ENCODE results near the gene DOCK2.
"Not testable (repeated sequence)": the region's sequence is repeated elsewhere in the genome, so short reads cannot be mapped to it uniquely, and the experiment has no call there.

The DOCK2 gene

GRCh38 chr5:169637085-169637548, at the start of gene DOCK2:
DOCK2 (plus strand) TSS chr5:169637275; CDS start chr5:169637327, 52 bp downstream.
- DNase-seq (ENCODE audit: low spot score), result no peak

DNA sequence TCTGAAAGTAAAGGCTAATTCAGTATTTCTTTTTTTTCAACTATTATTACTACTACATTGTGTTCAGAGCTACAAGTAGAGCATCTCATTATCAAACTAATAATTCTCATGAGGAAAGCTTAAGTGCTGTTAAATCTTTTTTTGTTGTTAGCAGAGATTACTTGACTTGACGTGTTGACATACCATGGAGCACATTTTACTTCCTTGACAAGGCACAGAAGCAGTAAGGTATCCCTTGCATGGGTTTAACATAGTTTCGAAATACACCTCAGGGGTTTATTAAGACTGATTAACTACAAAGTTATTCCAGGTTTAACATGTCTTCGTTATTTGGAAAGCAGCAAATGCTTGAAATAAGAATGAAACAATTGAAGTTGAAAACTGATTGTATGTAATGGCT, 46.5 kb upstream of the DOCK2 start:
- DNase-seq (ENCODE audit: low spot score), result no peak

DNA sequence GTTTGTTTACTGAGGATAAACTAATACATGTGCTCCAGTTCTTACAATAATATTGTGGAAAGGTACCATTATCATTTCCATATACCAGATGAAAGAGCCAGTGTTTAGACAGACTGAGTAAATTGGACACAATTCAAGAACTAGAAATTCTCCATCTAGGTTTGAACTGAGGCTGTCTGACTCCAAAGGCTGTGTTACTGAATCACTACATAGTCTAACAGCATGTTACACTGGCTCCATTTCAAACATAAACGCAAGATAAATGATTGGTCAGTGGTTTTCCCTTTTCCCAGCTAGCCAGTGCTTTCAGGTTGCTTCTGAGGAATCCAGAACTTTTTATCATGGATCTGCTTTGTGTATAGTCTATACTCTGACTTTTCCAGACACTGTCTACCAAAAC, 45.4 kb upstream of the DOCK2 start:
- no peak for DNase-seq (ENCODE audit: low spot score)

DNA sequence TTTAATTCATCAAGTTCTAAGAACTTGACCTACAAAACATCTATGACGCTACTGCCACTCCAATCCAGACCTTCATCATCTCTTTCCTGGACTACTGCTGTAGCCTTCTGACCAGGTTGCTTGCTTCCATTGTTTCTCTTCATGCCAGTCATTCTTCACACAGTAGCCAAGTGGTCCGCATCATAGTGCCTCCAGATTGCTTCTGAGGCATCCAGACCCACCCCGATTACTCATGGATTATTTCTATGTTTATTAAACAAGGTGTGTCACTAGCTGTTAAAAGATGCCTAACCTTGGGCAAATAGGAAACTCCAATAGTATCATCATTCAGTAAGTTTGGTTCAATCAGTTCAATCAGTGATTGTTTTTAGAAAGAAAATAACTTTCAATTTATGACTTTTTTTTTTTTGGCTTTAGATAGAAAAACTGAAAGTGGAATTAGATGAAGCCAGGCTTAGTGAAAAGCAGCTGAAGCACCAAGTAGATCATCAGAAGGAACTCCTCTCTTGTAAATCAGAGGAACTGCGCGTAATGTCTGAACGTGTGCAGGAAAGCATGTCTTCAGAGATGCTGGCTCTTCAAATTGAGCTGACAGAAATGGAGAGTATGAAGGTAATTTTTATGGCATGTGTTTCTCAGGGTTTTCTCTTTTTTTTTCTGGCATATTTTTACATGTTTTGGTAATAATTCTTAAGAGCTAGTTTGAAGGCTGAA, 44.0 kb upstream of the DOCK2 start:
- DNase-seq (ENCODE audit: low spot score), result no peak

- no peak for DNase-seq (ENCODE audit: low spot score)
These were observed 41.8 kb upstream of the DOCK2 start for GRCh38 chr5:169595172-169595820.

DNA sequence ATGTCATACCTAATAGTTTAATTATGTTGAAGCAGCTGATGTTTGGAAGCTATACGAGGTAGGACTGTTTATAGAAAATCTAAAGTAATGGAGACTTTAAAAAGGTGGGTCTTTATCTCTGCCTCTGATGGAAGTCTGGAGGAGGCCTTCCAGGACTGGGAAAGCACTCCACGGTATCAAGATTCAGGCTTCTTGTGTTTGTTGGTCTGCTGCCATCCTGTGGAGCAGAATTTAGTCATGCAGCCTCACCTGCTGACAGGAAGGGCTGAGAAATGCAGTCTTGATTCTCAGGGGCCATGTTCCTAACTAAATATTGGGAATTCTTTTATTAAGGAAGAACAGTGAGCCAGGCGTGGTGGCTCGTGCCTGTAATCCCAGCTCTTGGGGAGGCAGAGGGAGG, 37.6 kb upstream of the DOCK2 start:
- DNase-seq (ENCODE audit: low spot score), result no peak

DNA sequence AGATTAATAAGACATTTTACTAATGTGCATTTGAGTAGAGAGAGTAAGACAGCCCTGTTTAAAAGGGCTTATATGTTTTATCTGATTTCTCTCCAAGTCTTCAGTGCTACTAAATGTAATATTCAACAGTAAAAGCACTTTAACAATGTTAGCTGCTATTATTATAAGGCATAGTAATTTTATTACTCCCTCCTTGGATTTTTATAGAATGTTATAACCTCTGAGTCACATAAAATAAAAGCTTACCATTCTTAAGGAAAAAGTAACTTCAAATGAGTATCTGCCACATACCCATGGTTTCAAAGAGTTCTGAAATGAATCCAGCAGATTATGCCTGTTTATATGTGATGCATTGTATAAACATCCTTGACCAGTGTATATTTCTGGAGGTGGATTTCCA, 34.5 kb upstream of the DOCK2 start:
- no peak for DNase-seq (ENCODE audit: low spot score)

DNA sequence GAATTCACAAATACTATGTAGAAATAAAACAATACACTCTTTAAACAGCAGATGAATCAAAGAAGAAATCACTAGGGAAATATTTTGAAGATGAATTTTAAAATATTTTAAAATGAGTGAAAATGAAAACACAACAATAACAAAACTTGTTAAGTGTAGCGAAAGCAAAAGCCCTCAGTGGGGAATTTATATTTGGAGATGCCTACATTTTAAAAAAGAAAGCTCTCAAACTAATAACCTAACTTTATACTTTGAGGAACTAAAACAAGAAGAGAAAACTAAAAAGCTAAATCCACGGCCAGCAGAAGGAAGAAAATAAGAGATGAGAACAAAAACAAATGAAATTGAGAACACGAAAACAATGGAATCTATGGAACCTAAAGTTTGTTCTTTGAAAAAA, 30.8 kb upstream of the DOCK2 start:
- no peak for DNase-seq (ENCODE audit: low spot score)

- no peak for DNase-seq (ENCODE audit: low spot score)
These were observed 29.2 kb upstream of the DOCK2 start for GRCh38 chr5:169607882-169608281.

DNA sequence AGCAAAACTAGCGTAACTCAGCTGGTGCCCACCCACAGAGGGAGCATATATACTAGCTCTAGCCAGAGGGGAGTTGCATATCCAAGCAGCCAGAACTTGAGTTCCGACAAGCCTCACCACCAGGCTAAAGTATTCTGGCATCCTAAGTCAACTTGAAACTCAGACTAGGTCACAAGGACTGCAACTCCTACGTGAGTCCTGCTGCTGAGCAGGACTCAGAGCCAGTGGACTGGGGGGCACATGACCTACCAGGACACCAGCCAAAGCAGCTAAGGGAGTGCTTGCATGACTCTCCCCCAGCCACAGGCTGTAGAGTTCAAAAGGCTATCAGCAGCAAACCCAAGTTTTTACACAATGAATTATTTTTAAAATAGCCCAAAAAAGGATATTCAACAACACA, 27.4 kb upstream of the DOCK2 start:
- DNase-seq (ENCODE audit: low spot score), result no peak

DNA sequence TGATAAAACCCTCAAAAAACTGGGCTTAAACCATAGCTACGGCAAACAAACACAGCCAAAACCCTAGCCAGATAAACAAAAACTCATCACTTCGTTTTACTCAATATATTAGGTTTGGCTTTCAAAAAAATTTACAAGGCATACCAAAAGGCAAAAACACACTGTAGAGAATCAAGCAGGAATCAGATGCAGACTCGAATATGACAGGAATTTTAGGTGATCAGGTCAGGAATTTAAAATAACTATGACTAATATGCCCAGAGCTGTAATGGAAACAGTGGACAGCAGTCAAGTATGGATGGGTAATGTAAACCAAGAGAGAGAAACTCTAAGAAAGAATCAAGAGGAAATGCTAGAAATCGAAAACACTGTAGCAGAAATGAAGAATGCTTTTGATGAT, 26.5 kb upstream of the DOCK2 start:
- DNase-seq (ENCODE audit: low spot score), result no peak

DNA sequence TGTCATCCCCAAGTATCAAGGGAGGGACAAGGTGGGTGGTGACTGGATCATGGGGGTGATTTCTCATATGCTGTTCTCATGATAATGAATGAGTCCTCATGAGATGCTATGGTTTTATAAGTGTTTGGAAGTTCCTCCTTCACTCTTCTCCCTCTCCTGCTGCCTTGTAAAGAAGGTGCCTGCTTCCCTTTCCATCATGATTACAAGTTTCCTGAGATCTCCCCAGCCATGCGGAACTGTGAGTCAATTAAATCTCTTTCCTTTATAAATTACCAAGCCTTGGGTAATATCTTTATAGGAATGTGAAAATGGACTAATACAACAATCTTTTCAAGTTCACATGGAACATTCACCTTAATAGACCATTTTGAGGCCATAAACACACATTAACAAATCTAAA, 21.5 kb upstream of the DOCK2 start:
- DNase-seq (ENCODE audit: low spot score), result no peak

GRCh38 chr5:169624307-169624706, 12.8 kb upstream of the DOCK2 start:
- DNase-seq (ENCODE audit: low spot score), result not testable (repeated sequence)

DNA sequence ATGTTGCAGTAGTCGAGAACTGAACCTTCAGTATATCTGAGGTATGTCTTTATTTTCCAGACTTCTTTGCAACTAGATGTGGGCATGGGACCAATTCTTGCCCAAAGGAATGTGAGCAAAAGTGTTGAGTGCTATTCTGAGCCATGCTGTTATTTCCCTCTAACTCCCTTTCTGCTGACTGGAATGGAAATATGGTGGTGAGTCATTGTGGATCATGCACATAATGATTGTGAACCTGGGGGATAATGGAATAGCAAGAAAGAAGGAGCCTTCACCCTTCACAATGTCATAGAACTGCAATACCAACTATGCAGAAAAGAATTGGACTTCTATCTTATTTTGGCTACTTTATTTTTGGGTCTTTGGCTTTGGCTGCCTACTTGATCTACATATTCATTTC, 10.3 kb upstream of the DOCK2 start:
- DNase-seq (ENCODE audit: low spot score), result no peak

- DNase-seq (ENCODE audit: low spot score), result no peak
These were observed 9.5 kb upstream of the DOCK2 start for GRCh38 chr5:169627551-169627950.

DNA sequence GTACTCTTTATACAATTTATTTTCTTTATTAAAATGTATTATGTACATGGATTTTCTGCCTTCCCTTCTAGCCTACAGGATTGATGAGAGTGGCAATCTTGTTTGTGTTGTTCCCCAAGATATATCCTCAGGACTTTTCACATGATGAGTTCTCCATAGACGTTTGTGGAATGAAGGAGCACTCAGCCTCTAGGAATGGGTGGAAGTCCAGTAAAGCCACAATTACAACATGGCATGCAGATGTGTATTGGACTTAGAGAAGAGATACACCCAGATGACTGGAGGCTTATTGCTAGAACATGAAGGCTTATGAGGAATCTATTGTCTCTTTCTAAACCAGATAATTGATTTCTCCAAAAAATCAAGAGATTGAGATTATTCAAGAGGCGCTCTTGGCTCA, 8.2 kb upstream of the DOCK2 start:
- DNase-seq (ENCODE audit: low spot score), result no peak

DNA sequence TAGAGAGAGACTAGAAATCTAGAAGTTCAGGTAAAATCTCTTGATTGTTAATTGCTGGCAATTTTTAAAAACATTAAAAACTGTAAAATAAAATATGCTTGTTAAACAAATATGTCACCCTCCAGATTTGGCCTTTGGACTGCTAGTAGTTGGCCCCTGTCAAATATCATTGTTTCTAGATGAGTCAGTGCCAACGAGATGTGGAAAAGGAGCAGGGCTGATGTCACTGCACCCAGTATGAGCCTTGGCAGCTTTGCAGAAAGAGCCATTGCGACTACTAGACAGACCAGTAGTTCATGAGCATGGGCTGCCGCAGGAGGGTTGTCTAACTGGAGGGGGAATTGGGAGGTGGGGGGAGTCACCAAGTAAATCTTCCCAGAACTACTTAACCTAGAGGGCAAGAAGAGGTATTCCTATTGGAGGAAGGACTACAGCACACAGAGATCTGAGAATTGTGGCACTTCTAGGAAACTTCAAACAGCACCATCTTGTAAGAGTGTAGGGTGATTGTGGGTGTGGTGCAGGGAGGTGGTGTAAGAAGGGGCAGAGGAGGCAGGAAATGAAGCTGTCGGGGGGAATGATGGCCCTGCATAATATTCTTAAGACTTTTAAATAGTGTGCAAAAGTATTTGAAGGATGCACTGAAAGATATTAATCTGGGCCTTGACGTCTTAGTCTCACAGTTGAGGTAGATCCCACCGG, 7.1 kb upstream of the DOCK2 start:
- no peak for DNase-seq (ENCODE audit: low spot score)

DNA sequence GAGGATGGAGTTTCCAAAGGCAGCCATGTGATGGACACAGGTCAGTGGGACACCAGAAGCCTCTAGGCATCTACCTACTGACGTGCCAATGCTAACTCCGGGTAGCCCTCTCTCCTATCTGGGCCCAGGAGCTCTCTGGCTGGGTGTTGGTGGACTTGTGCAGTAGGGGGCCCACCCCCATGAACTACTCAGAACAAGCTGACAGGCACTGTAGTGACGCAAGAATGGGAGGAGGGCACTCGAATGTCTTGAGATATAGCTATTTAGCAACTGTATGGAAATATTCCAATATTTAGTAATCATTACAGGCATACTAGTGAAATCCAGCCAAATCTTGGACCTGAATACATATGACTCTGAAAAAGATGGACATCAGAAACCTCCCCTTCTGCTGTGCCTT, 5.7 kb upstream of the DOCK2 start:
- no peak for DNase-seq (ENCODE audit: low spot score)

DNA sequence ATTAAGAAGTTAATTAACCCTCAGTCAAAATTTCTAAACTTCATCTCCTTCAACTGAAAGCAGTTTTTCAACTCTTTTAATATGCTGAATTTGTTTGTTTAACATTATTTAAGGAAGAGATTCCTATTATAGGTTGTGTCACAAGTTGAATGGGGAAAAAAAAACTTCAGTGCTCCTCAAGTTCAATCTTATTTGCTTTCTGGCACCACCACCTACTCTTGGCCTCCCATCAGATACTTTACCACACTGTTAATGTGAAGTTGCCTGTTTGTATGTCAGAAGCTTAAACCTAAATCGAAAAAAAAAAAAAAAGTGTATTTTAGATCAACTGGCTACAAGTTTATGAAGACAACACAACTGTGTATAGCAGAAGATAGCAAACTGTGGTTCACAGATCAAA, 4.1 kb upstream of the DOCK2 start:
- no peak for DNase-seq (ENCODE audit: low spot score)

- DNase-seq (ENCODE audit: low spot score), result no peak
These were observed 2.5 kb upstream of the DOCK2 start for GRCh38 chr5:169634606-169635005.

DNA sequence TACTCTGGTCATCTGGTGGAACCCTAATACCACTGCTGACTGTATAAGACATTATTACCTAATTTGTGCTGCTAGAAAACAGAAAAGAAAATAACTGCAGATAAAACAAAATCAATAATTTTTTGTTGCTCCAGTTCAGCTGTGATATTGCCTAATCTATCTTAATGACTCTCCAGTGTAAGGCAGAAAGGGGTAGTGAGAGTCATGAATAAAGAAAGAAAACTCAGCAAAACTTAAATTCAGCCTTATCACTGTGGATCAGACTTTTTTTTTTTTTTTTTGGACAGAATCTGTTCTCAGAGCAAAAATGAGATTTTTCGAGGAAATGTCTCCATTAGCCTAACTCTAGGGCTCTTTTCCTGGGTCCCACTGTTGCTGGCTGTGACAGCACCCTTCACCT, 1.1 kb upstream of the DOCK2 start:
- no peak for DNase-seq (ENCODE audit: low spot score)

GRCh38 chr5:169636477-169637084, 494 bp upstream of the DOCK2 start:
- DNase-seq (ENCODE audit: low spot score), result no peak

DNA sequence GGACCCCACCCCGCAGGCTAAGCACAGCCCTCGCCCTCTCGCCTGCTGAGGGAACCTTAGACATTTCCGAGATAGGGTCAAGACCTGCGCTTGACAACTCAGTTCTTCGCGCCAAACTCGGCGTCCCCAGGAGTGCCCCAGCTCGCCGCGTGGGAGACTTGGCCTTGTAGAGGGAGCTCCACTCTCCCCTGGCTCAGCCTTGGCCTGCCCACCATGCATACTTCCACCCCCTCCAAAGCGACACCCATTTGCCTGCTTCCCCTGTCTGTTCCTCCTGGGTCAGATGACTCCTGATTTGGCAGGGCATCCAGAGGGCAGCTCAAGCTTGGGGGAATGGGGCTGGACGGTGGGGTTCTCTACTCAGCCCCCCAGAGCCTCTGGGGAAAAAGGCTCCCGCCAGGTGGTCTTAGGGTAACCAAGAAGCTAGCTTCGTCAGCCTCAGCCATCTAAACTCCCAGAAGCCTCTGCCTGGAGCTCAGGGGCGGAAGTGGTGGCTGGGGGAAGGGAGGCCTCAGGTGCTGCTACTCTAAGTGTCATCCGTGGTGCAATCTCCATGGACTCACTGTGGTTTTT, 560 bp downstream of the DOCK2 start:
- no peak for DNase-seq (ENCODE audit: low spot score)

Measured in COLO829 (cell line).